ENCODE measurements around the gene PROZ. TPM values are rescaled to one million over a fixed set of nuclear protein-coding genes. Genes with fewer than 3 reads are reported as not detected.

PROZ gene
- total RNA-seq, 1 experiment from 2014 or later, result not detected

DNA sequence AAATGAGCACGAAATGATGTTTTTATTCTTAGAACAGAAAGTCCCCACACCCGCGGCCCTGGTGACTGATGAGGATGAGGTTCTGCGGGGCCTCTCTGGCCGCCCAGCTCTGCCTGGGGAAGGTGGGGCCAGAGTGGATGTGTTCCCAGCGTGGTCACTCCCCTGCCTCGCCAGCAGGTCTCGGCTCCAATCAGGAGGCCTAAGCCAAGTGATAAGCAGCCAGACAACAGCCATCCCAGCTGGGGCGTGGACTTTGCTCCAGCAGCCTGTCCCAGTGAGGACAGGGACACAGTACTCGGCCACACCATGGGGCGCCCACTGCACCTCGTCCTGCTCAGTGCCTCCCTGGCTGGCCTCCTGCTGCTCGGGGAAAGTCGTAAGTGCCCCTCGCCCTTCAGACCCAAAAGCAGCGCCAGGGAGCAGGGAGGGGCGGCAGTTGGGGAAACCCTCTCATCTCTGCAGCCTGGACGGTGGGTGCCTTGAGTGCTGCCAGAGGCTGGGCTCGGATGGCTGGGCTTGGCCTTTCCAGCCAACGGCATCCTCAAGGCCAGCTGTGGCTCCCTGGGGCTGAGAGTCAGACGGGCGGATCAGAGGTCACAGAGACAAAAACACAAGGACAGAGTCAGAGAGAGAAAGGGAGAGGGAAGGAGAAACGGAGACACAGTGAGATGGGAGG, 35.8 kb upstream of the PROZ start, which contains the start of gene F10:
Gene F10, plus strand, starts transcription at position 250 of the 676 bp plus-strand sequence. Its CDS starts 57 bp downstream, at position 307.
- H4K5ac ChIP-seq (ENCODE audit: insufficient read length, low read depth, low read length), result no peak within 1 kb of the TSS
- peak within 1 kb of the TSS; percentile 16; the same call in 1 of the 2 replicates for H3K14ac ChIP-seq (ENCODE audit: insufficient read depth, low read length)
- H4K8ac ChIP-seq (replicated peaks; ENCODE audit: insufficient read length, low read depth, low read length), result no peak within 1 kb of the TSS
- H2BK5ac ChIP-seq (ENCODE audit: insufficient read length, low read length), result no peak within 1 kb of the TSS
- no peaks in the 10 kb centered on the region for H3K23me2 ChIP-seq (ENCODE audit: insufficient read length, low read depth, low read length, poor library complexity, severe bottlenecking)
- H4K91ac ChIP-seq (ENCODE audit: insufficient read length, low read depth, low read length), result no peak within 1 kb of the TSS
- H3K36me3 Mint-ChIP-seq (ENCODE audit: insufficient read depth in 1 of 3, low read depth in 3 of 3), result no peaks in the 10 kb centered on the region
- no peak within 1 kb of the TSS for H2BK12ac ChIP-seq (ENCODE audit: insufficient read length, low read depth, low read length)
- H2BK20ac ChIP-seq (ENCODE audit: low read depth, low read length, poor library complexity, severe bottlenecking), result no peak within 1 kb of the TSS
- no peaks in the 10 kb centered on the region; the same call in 1 of the 2 replicates for H3K4me1 ChIP-seq (ENCODE audit: insufficient read depth, low read length)
- H3K56ac ChIP-seq (ENCODE audit: insufficient read length, low read depth, low read length), result no peak within 1 kb of the TSS
- no peak within 1 kb of the TSS for H3T11ph ChIP-seq (ENCODE audit: low read length)
- H4K20me1 ChIP-seq (ENCODE audit: control insufficient read depth, insufficient read depth, insufficient read length), result no peaks in the 10 kb centered on the region
- TF ChIP-seq, protein P1, sequence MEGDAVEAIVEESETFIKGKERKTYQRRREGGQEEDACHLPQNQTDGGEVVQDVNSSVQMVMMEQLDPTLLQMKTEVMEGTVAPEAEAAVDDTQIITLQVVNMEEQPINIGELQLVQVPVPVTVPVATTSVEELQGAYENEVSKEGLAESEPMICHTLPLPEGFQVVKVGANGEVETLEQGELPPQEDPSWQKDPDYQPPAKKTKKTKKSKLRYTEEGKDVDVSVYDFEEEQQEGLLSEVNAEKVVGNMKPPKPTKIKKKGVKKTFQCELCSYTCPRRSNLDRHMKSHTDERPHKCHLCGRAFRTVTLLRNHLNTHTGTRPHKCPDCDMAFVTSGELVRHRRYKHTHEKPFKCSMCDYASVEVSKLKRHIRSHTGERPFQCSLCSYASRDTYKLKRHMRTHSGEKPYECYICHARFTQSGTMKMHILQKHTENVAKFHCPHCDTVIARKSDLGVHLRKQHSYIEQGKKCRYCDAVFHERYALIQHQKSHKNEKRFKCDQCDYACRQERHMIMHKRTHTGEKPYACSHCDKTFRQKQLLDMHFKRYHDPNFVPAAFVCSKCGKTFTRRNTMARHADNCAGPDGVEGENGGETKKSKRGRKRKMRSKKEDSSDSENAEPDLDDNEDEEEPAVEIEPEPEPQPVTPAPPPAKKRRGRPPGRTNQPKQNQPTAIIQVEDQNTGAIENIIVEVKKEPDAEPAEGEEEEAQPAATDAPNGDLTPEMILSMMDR (conservative IDR thresholded peaks at IDR 0.05), result no peak; the same call in 2 of the 3 replicates
- peak; percentile 88 for DNase-seq
- H3K27me3 Mint-ChIP-seq (ENCODE audit: low read depth), result peaks cover 24% of the 10 kb centered on the region
- no peak within 1 kb of the TSS for H3K9ac ChIP-seq (ENCODE audit: extremely low read depth, insufficient read length, low read length)
- H3K18ac ChIP-seq (ENCODE audit: insufficient read length, low read depth, low read length), result peak within 1 kb of the TSS; percentile 16
- no peaks in the 10 kb centered on the region for H3K27me3 ChIP-seq (ENCODE audit: insufficient read depth, low read length)
- no peak within 1 kb of the TSS for H3K23ac ChIP-seq (ENCODE audit: insufficient read length, low read depth, low read length)
- peaks cover 10 to 16% of the 10 kb centered on the region in 2 experiments for H3K4me1 Mint-ChIP-seq
- H2BK15ac ChIP-seq (ENCODE audit: low read depth, low read length), result no peak within 1 kb of the TSS
- no peak within 1 kb of the TSS for H2AFZ ChIP-seq (ENCODE audit: low read length)
- no peaks in the 10 kb centered on the region for H3K79me1 ChIP-seq (ENCODE audit: insufficient read depth, low read depth, low read length, poor library complexity, severe bottlenecking)
- no peak within 1 kb of the TSS for H3K27ac Mint-ChIP-seq
- no CpG with 5 or more reads among the region's 23 CpGs for WGBS (ENCODE audit: extremely low coverage, insufficient read length, low lambda C conversion rate)
- H3K9me3 Mint-ChIP-seq, result no peaks in the 10 kb centered on the region
- no peak within 1 kb of the TSS for H3K4me2 ChIP-seq (ENCODE audit: insufficient read depth, insufficient read length, low read length)
- no peak within 1 kb of the TSS for H3K27ac ChIP-seq (ENCODE audit: insufficient read length, low read depth, low read length)
- H3K79me2 ChIP-seq (ENCODE audit: insufficient read depth, low read length), result no peaks in the 10 kb centered on the region
- H2AK5ac ChIP-seq (ENCODE audit: insufficient read length, low read length), result no peak within 1 kb of the TSS
- H2BK120ac ChIP-seq (ENCODE audit: low read depth, low read length, poor library complexity, severe bottlenecking), result no peak within 1 kb of the TSS
- no peaks in the 10 kb centered on the region for H3K9me3 ChIP-seq (ENCODE audit: control insufficient read depth, low read depth, low read length)
- H3K4me3 Mint-ChIP-seq, result peak within 1 kb of the TSS in 1 of 2 experiments; percentile 9; a peak in 1 of 5 replicates
- no peak within 1 kb of the TSS for H3K4ac ChIP-seq (ENCODE audit: low read depth, low read length)

Measured in H9 (cell line).